SK-N-SH (cell line): ENCODE measurements around the gene DYNC1H1.

Experiments used
- EP300 ChIP-seq, 2 experiments: IDR thresholded peaks; 2 replicates each; pipeline versions ENCODE4 v1.4.0 to v1.6.1; 2012; ENCODE audit warnings: borderline replicate concordance in 1 of 2, low read depth in 1 of 2, low read length in 1 of 2
- EZH2phosphoT487 ChIP-seq: fragments of 200-600 bp; sonication (generic); IDR thresholded peaks from 2 replicates; pipeline ENCODE4 v1.6.1; 2017; ENCODE audit warnings: low read depth, mixed run types, mild to moderate bottlenecking, antibody characterized with exemption, moderate library complexity, borderline replicate concordance
- RAD21 ChIP-seq: IDR thresholded peaks from 2 replicates; pipeline ENCODE4 v1.6.1; 2012; ENCODE audit warnings: mild to moderate bottlenecking, low read length
- SIN3A ChIP-seq: IDR thresholded peaks from 2 replicates; pipeline ENCODE4 v1.6.1; 2012; ENCODE audit warnings: low read depth, mild to moderate bottlenecking, low read length, moderate library complexity, borderline replicate concordance
- TAF1 ChIP-seq: IDR thresholded peaks from 2 replicates; pipeline ENCODE4 v1.6.1; 2012; ENCODE audit warnings: low read depth, mild to moderate bottlenecking, low read length, moderate library complexity, borderline replicate concordance
- TF ChIP-seq, protein P1 (sequence below): IDR thresholded peaks from 2 replicates; pipeline ENCODE4 v1.6.1; 2012; ENCODE audit warnings: mild to moderate bottlenecking, low read depth, low read length, moderate library complexity
- TF ChIP-seq, protein P2 (sequence below): fragments of 200-600 bp; sonication (generic); IDR thresholded peaks from 2 replicates; pipeline ENCODE4 v1.6.1; 2017; ENCODE audit warnings: antibody characterized with exemption, mild to moderate bottlenecking, moderate library complexity
- TF ChIP-seq, protein P3 (sequence below): fragments of 150-350 bp; IDR thresholded peaks from 2 replicates; pipeline ENCODE4 v1.6.1; 2017; ENCODE audit warnings: antibody characterized with exemption, low read length, low read depth, borderline replicate concordance
- TF ChIP-seq, protein P4 (sequence below): IDR thresholded peaks from 2 replicates; pipeline ENCODE4 v1.4.0; 2012; ENCODE audit warnings: low read depth

DNA sequence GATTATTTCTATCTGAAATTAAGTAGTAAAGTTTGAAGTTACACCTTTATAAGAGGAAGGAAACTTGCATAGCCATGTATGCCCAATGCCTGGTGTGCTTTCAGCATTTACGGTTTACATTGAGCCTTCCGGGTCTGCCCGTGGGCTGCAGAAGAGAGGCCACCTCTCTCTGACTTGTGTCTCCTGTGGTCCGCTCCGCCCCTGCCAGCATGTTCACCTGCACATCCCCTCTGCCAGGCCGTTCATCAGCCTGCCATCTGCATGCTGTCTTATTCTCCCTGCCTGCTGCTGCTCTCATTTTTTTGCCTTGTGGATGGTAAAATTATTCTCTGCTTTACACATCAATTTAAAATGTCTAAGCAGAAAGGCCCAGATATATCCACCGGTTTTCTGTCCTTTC is 41.5 kb upstream of the DYNC1H1 start:
- TF ChIP-seq, protein P1, sequence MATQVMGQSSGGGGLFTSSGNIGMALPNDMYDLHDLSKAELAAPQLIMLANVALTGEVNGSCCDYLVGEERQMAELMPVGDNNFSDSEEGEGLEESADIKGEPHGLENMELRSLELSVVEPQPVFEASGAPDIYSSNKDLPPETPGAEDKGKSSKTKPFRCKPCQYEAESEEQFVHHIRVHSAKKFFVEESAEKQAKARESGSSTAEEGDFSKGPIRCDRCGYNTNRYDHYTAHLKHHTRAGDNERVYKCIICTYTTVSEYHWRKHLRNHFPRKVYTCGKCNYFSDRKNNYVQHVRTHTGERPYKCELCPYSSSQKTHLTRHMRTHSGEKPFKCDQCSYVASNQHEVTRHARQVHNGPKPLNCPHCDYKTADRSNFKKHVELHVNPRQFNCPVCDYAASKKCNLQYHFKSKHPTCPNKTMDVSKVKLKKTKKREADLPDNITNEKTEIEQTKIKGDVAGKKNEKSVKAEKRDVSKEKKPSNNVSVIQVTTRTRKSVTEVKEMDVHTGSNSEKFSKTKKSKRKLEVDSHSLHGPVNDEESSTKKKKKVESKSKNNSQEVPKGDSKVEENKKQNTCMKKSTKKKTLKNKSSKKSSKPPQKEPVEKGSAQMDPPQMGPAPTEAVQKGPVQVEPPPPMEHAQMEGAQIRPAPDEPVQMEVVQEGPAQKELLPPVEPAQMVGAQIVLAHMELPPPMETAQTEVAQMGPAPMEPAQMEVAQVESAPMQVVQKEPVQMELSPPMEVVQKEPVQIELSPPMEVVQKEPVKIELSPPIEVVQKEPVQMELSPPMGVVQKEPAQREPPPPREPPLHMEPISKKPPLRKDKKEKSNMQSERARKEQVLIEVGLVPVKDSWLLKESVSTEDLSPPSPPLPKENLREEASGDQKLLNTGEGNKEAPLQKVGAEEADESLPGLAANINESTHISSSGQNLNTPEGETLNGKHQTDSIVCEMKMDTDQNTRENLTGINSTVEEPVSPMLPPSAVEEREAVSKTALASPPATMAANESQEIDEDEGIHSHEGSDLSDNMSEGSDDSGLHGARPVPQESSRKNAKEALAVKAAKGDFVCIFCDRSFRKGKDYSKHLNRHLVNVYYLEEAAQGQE: no peak
- no peak for TF ChIP-seq TAF1
- TF ChIP-seq EZH2phosphoT487: no peak
- TF ChIP-seq, protein P2, sequence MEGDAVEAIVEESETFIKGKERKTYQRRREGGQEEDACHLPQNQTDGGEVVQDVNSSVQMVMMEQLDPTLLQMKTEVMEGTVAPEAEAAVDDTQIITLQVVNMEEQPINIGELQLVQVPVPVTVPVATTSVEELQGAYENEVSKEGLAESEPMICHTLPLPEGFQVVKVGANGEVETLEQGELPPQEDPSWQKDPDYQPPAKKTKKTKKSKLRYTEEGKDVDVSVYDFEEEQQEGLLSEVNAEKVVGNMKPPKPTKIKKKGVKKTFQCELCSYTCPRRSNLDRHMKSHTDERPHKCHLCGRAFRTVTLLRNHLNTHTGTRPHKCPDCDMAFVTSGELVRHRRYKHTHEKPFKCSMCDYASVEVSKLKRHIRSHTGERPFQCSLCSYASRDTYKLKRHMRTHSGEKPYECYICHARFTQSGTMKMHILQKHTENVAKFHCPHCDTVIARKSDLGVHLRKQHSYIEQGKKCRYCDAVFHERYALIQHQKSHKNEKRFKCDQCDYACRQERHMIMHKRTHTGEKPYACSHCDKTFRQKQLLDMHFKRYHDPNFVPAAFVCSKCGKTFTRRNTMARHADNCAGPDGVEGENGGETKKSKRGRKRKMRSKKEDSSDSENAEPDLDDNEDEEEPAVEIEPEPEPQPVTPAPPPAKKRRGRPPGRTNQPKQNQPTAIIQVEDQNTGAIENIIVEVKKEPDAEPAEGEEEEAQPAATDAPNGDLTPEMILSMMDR: no peak
- no peak for TF ChIP-seq EP300 (IDR thresholded peaks at IDR 0.05; ENCODE audit: borderline replicate concordance in 1 of 2, low read depth in 1 of 2, low read length in 1 of 2)
- no peak for TF ChIP-seq RAD21
- TF ChIP-seq, protein P3, sequence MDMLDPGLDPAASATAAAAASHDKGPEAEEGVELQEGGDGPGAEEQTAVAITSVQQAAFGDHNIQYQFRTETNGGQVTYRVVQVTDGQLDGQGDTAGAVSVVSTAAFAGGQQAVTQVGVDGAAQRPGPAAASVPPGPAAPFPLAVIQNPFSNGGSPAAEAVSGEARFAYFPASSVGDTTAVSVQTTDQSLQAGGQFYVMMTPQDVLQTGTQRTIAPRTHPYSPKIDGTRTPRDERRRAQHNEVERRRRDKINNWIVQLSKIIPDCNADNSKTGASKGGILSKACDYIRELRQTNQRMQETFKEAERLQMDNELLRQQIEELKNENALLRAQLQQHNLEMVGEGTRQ: no peak
- TF ChIP-seq, protein P4, sequence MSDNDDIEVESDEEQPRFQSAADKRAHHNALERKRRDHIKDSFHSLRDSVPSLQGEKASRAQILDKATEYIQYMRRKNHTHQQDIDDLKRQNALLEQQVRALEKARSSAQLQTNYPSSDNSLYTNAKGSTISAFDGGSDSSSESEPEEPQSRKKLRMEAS: no peak
- TF ChIP-seq SIN3A: no peak
